Endothelial cell of umbilical vein (primary cell): ENCODE data around the gene CNTN5.

Experiments used
- EZH2 ChIP-seq: IDR thresholded peaks from 2 replicates; pipeline ENCODE4 v1.6.1; 2012; ENCODE audit warnings: borderline replicate concordance, low read depth, mild to moderate bottlenecking, moderate library complexity, low read length, inconsistent platforms; ENCODE audit not compliant: severe bottlenecking
- FOS ChIP-seq: IDR thresholded peaks from 2 replicates; pipeline ENCODE4 v1.6.1; 2011; ENCODE audit warnings: mild to moderate bottlenecking, low read length, moderate library complexity, borderline replicate concordance; ENCODE audit not compliant: insufficient read depth
- GATA2 ChIP-seq: IDR thresholded peaks from 2 replicates; pipeline ENCODE4 v1.7.0; 2011; ENCODE audit warnings: low read depth, mild to moderate bottlenecking, moderate library complexity, mixed read lengths, low read length; ENCODE audit not compliant: insufficient read length, insufficient read depth
- JUN ChIP-seq: IDR thresholded peaks from 2 replicates; pipeline ENCODE4 v1.6.1; 2011; ENCODE audit warnings: borderline replicate concordance, low read depth; ENCODE audit not compliant: insufficient read length, insufficient read depth
- POLR2A ChIP-seq: IDR thresholded peaks from 2 replicates; pipeline ENCODE4 v1.6.1; 2012; ENCODE audit warnings: low read depth, mild to moderate bottlenecking, control low read depth, low read length
- POLR2AphosphoS5 ChIP-seq: IDR thresholded peaks from 2 replicates; pipeline ENCODE4 v1.6.1; 2012; ENCODE audit warnings: low read depth, mild to moderate bottlenecking, control low read depth, low read length, moderate library complexity; ENCODE audit not compliant: insufficient read depth
- TF ChIP-seq, protein P1 (sequence below), 2 donors: IDR thresholded peaks; 1 replicate in 1 of 2; 2 replicates in 1 of 2; pipeline ENCODE4 v1.5.1; 2011; ENCODE audit warnings: low read length in 2 of 2, mild to moderate bottlenecking in 2 of 2, moderate library complexity in 2 of 2, control low read depth in 1 of 2, inconsistent platforms in 1 of 2, low read depth in 1 of 2; ENCODE audit not compliant: insufficient read depth in 1 of 2; ENCODE audit errors: extremely low read depth in 1 of 2
- TF ChIP-seq, protein P2 (sequence below): IDR thresholded peaks from 2 replicates; pipeline ENCODE4 v1.6.1; 2011; ENCODE audit not compliant: insufficient read depth, insufficient read length

DNA sequence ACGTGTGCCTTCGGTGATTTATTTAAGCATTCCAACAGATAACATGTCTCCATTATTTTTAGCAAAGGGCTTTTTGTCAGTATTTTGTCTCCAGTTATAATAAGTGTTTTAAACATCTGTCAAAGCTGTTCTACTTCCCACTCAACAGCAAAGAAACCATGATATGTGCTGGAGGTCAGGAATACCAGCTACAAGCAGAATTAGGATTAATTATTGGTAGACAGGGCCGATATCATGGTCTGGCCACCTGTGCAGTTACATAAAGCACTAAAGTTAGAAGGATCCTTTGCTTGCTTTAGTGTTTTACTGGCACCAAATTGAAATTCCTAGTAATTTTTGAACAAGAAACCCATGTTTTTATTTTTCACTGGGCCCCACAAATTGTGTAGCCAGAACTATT lies 1075.1 kb downstream of the CNTN5 start:
- TF ChIP-seq EZH2 (no peak), POLR2A (no peak), POLR2AphosphoS5 (no peak), FOS (no peak), JUN (no peak), GATA2 (no peak)
- TF ChIP-seq, protein P1, sequence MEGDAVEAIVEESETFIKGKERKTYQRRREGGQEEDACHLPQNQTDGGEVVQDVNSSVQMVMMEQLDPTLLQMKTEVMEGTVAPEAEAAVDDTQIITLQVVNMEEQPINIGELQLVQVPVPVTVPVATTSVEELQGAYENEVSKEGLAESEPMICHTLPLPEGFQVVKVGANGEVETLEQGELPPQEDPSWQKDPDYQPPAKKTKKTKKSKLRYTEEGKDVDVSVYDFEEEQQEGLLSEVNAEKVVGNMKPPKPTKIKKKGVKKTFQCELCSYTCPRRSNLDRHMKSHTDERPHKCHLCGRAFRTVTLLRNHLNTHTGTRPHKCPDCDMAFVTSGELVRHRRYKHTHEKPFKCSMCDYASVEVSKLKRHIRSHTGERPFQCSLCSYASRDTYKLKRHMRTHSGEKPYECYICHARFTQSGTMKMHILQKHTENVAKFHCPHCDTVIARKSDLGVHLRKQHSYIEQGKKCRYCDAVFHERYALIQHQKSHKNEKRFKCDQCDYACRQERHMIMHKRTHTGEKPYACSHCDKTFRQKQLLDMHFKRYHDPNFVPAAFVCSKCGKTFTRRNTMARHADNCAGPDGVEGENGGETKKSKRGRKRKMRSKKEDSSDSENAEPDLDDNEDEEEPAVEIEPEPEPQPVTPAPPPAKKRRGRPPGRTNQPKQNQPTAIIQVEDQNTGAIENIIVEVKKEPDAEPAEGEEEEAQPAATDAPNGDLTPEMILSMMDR (IDR thresholded peaks at IDR 0.05; ENCODE audit: extremely low read depth in 1 of 2, insufficient read depth in 1 of 2, low read depth in 1 of 2, low read length in 2 of 2): no peak
- TF ChIP-seq, protein P2, sequence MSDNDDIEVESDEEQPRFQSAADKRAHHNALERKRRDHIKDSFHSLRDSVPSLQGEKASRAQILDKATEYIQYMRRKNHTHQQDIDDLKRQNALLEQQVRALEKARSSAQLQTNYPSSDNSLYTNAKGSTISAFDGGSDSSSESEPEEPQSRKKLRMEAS: no peak
